GM23248 (cell line): ENCODE measurements around the gene RALY.

Source experiments
- EZH2 ChIP-seq: fragments of 200-600 bp; sonication (generic); IDR thresholded peaks from 2 replicates; pipeline ENCODE4 v1.6.1; 2018; ENCODE audit warnings: antibody characterized with exemption, mild to moderate bottlenecking; ENCODE audit not compliant: insufficient read depth, poor library complexity, severe bottlenecking
- EZH2phosphoT487 ChIP-seq: fragments of 200-600 bp; sonication (generic); IDR thresholded peaks from 2 replicates; pipeline ENCODE4 v1.6.1; 2018; ENCODE audit warnings: antibody characterized with exemption, moderate library complexity, mild to moderate bottlenecking, low read depth; ENCODE audit not compliant: insufficient read depth

DNA sequence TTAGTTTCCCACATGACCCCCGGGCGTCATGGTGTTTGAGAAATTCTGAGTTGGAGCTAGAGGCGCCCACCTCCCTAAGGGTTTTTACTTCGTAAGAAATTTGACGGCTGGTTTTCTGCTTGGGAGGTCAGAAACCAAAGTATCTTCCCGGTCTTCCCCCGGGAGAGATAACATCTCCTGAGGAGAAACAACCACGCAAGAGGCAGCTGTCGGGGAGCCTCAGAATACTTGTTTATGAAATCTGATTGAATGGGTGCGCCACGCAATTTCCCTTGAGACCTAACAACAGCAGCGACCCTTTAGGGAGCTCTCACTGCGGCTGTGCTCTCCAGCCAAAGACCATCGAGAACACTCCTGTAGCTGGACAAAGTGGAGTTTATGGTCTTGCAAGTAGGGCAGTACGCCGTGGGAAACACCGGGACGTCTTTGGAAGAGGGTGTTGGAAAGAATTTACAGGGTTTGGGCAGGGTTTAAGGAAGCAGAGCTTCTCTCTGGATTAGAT lies 118.9 kb downstream of the RALY start:
- TF ChIP-seq EZH2phosphoT487 (no peak), EZH2 (no peak)
